IMR-90 (cell line): Measurements from ENCODE around the gene CEP104. TPM values are rescaled to one million over a fixed set of nuclear protein-coding genes. Genes with fewer than 3 reads are reported as not detected.

Source experiments
- ATAC-seq: fragments of 200-7000 bp; cut with Tn5 transposase; 2 replicates; pipeline ENCODE4 v1.9.1; 2020; ENCODE audit warnings: low read depth, mild to moderate bottlenecking, moderate library complexity
- BruUV-seq: library from RNA; stranded (reverse); fragments of 400-500 nt; replicated peaks from 2 replicates; lab custom pipeline; 2021; lab: Mats Ljungman, UMichigan
- CTCF ChIA-PET: fragments of 300-600 bp; formaldehyde crosslinking; extraction: SDS; loops from one replicate; lab custom pipeline; 2021; ENCODE audit warnings: antibody characterized with exemption; lab: Yijun Ruan, JAX
- POLR2A ChIA-PET: fragments of 300-600 bp; sonication (Branson Sonifier 250); formaldehyde crosslinking; loops from one replicate; lab custom pipeline; 2022; ENCODE audit warnings: antibody characterized with exemption; ENCODE audit not compliant: unreplicated experiment; lab: Charles Lee
- DNase-seq: peaks from one replicate; pipeline ENCODE4 v3.0.0; 2013
- H2AFZ ChIP-seq: replicated peaks from 2 replicates; pipeline ENCODE3; 2013; ENCODE audit warnings: low read length, mild to moderate bottlenecking; ENCODE audit not compliant: poor library complexity
- H2AK5ac ChIP-seq: 2 replicates; pipeline ENCODE4 v1.6.1; 2013; ENCODE audit warnings: low read depth, low read length, inconsistent platforms
- H2AK9ac ChIP-seq: replicated peaks from 2 replicates; pipeline ENCODE3; 2013; ENCODE audit warnings: mild to moderate bottlenecking, low read depth, low read length, moderate library complexity; ENCODE audit not compliant: poor library complexity
- H2BK120ac ChIP-seq: 2 replicates; pipeline ENCODE4 v1.6.1; 2013; ENCODE audit warnings: low read depth, low read length, inconsistent platforms
- H2BK15ac ChIP-seq: 3 replicates; pipeline ENCODE4 v1.6.1; 2013; ENCODE audit warnings: low read depth, low read length, inconsistent platforms
- H2BK20ac ChIP-seq: 2 replicates; pipeline ENCODE4 v1.6.1; 2013; ENCODE audit warnings: low read depth, mild to moderate bottlenecking, inconsistent platforms, low read length, moderate library complexity
- H2BK5ac ChIP-seq: 2 replicates; pipeline ENCODE4 v1.6.1; 2013; ENCODE audit warnings: mild to moderate bottlenecking, low read depth, low read length, inconsistent platforms; ENCODE audit not compliant: poor library complexity, severe bottlenecking
- H3K14ac ChIP-seq: replicated peaks from 2 replicates; pipeline ENCODE4 v1.6.1; 2013; ENCODE audit warnings: low read depth, low read length, inconsistent platforms
- H3K18ac ChIP-seq: 2 replicates; pipeline ENCODE4 v1.6.1; 2013; ENCODE audit warnings: low read depth, low read length, control low read depth
- H3K23ac ChIP-seq: 2 replicates; pipeline ENCODE4 v1.6.1; 2013; ENCODE audit warnings: low read depth, low read length, inconsistent platforms
- H3K27ac ChIP-seq: 2 replicates; pipeline ENCODE4 v1.5.1; 2013; ENCODE audit warnings: mild to moderate bottlenecking, control low read depth, low read length; ENCODE audit not compliant: insufficient read depth
- H3K27me3 ChIP-seq: 2 replicates; pipeline ENCODE4 v1.6.1; 2013; ENCODE audit warnings: low read length; ENCODE audit not compliant: control insufficient read depth, insufficient read depth
- H3K36me3 ChIP-seq: 2 replicates; pipeline ENCODE4 v1.6.1; 2013; ENCODE audit warnings: low read length, mixed read lengths; ENCODE audit not compliant: control insufficient read depth, insufficient read depth
- H3K4ac ChIP-seq: 2 replicates; pipeline ENCODE4 v1.6.1; 2013; ENCODE audit warnings: low read depth, low read length, inconsistent platforms
- H3K4me1 ChIP-seq: 2 replicates; pipeline ENCODE4 v1.6.1; 2013; ENCODE audit warnings: low read length, mixed read lengths; ENCODE audit not compliant: control insufficient read depth, insufficient read depth
- H3K4me2 ChIP-seq: 2 replicates; pipeline ENCODE4 v1.6.1; 2013; ENCODE audit warnings: low read depth, mild to moderate bottlenecking, control low read depth, low read length, moderate library complexity
- H3K4me3 ChIP-seq: 2 replicates; pipeline ENCODE4 v1.5.1; 2013; ENCODE audit warnings: low read depth, mild to moderate bottlenecking, control low read depth, low read length, moderate library complexity; ENCODE audit not compliant: insufficient read depth
- H3K56ac ChIP-seq: 2 replicates; pipeline ENCODE4 v1.6.1; 2013; ENCODE audit warnings: low read length, inconsistent platforms; ENCODE audit not compliant: insufficient read depth; ENCODE audit errors: extremely low read depth
- H3K79me1 ChIP-seq, 2 experiments: 2 replicates each; pipeline ENCODE4 v1.6.1; 2013; ENCODE audit warnings: low read length in 2 of 2, inconsistent platforms in 1 of 2, low read depth in 1 of 2
- H3K9ac ChIP-seq: 2 replicates; pipeline ENCODE4 v1.6.1; 2013; ENCODE audit warnings: low read depth, low read length, control low read depth
- H3K9me1 ChIP-seq: 2 replicates; pipeline ENCODE4 v1.6.1; 2013; ENCODE audit warnings: low read length, inconsistent platforms; ENCODE audit not compliant: insufficient read depth
- H3K9me3 ChIP-seq: 2 replicates; pipeline ENCODE4 v1.6.1; 2013; ENCODE audit warnings: low read length; ENCODE audit not compliant: control insufficient read depth, insufficient read depth
- H4K20me1 ChIP-seq: 2 replicates; pipeline ENCODE4 v1.6.1; 2013; ENCODE audit warnings: low read length, inconsistent platforms; ENCODE audit not compliant: insufficient read depth
- H4K5ac ChIP-seq: 2 replicates; pipeline ENCODE4 v1.6.1; 2013; ENCODE audit warnings: mild to moderate bottlenecking, low read depth, low read length, control low read depth
- H4K8ac ChIP-seq, 2 experiments: 2 replicates each; pipeline ENCODE4 v1.6.1; 2013; ENCODE audit warnings: low read depth in 2 of 2, low read length in 2 of 2, control low read depth in 1 of 2, inconsistent platforms in 1 of 2
- H4K91ac ChIP-seq: 2 replicates; pipeline ENCODE4 v1.6.1; 2013; ENCODE audit warnings: low read depth, low read length, inconsistent platforms; ENCODE audit not compliant: insufficient read depth
- CEBPB ChIP-seq: IDR thresholded peaks from 2 replicates; pipeline ENCODE4 v1.6.1; 2012; ENCODE audit warnings: low read depth, low read length, improper control_type of control experiment
- CTCF ChIP-seq: conservative IDR thresholded peaks from 2 replicates; pipeline ENCODE4 v1.5.1; 2012; ENCODE audit warnings: mild to moderate bottlenecking, low read depth, low read length, improper control_type of control experiment
- MAFK ChIP-seq: IDR thresholded peaks from 2 replicates; pipeline ENCODE4 v1.6.1; 2012; ENCODE audit warnings: low read depth, low read length, improper control_type of control experiment
- MXI1 ChIP-seq: IDR thresholded peaks from 2 replicates; pipeline ENCODE4 v1.6.1; 2012; ENCODE audit warnings: low read depth, mild to moderate bottlenecking, low read length, moderate library complexity, borderline replicate concordance
- RAD21 ChIP-seq: IDR thresholded peaks from 2 replicates; pipeline ENCODE4 v1.6.1; 2012; ENCODE audit warnings: low read length, improper control_type of control experiment
- RCOR1 ChIP-seq: IDR thresholded peaks from 2 replicates; pipeline ENCODE4 v1.6.1; 2012; ENCODE audit warnings: mild to moderate bottlenecking, low read length, improper control_type of control experiment; ENCODE audit not compliant: insufficient replicate concordance
- USF2 ChIP-seq: fragments of 150-350 bp; IDR thresholded peaks from 2 replicates; pipeline ENCODE4 v1.6.1; 2017; ENCODE audit warnings: mild to moderate bottlenecking, antibody characterized with exemption, low read length, low read depth
- WGBS, 2 experiments: methylation state at CpG; one replicate each; pipeline versions ENCODE4 v1.1.5 to v1.1.7; 2013; ENCODE audit warnings: missing lambda C conversion rate in 2 of 2; ENCODE audit not compliant: insufficient read length in 1 of 2; ENCODE audit errors: extremely low coverage in 2 of 2; 5-methylcytosine and 5-hydroxymethylcytosine counted together
- dilution Hi-C: fragments of 300-500 bp; cut with HindIII; formaldehyde crosslinking; loops from one replicate; pipeline ENCODE4 v1.14.3; 2018; ENCODE audit warnings: low sequenced_read_pairs; ENCODE audit not compliant: unreplicated experiment
- in situ Hi-C: fragments of 300-500 bp; cut with MboI; formaldehyde crosslinking; loops from 3 replicates; pipeline ENCODE4 v1.14.3; 2019; ENCODE audit warnings: low sequenced_read_pairs, inconsistent platforms, mixed read lengths
- intact Hi-C: fragments of 100-400 bp; cut with micrococcal nuclease; formaldehyde crosslinking; loops from 2 replicates; pipeline ENCODE4 v1.10.0; 2022
- polyA plus RNA-seq, 3 experiments: library from polyadenylated mRNA; depleted of rRNA; stranded (reverse); fragments of >200 nt; gene quantifications; 2 replicates each; pipeline ENCODE4 v1.2.3, GENCODE V29; 2012; ENCODE audit warnings: low replicate concordance in 1 of 3
- total RNA-seq: library from RNA; depleted of rRNA; stranded (reverse); fragments of >200 nt; gene quantifications from 2 replicates; pipeline ENCODE4 v1.2.3, GENCODE V29; 2012

Gene CEP104
- total and polyA plus RNA-seq, 2 of the 4 experiments (the other 2 are of a cell fraction), result 14.3 to 17.5 TPM

- intact Hi-C loops (no loop called here), in situ Hi-C loops (no loop called here), dilution Hi-C loops (no loop called here)
- Histone ChIP-seq H3K4me1 (no peaks in the 10 kb centered on the region), H3K23ac (no peak overlapping the region), H3K4ac (no peak overlapping the region), H2AFZ (no peak overlapping the region), H3K27me3 (no peaks in the 10 kb centered on the region), H4K20me1 (peaks cover 39% of the 10 kb centered on the region), H2BK120ac (no peak overlapping the region), H3K18ac (no peak overlapping the region), H2BK20ac (no peak overlapping the region), H3K9me3 (no peaks in the 10 kb centered on the region), H3K9ac (no peak overlapping the region), H3K4me3 (no peak overlapping the region), H3K79me1 (peaks cover 11 to 32% of the 10 kb centered on the region in 2 experiments), H4K8ac (no peak overlapping the region), H4K91ac (no peak overlapping the region), H3K4me2 (no peak overlapping the region), H4K5ac (no peak overlapping the region), H3K36me3 (peaks cover 56% of the 10 kb centered on the region), H3K9me1 (no peaks in the 10 kb centered on the region), H3K27ac (no peak overlapping the region), H2BK15ac (no peak overlapping the region), H2BK5ac (no peak overlapping the region), H3K56ac (no peak overlapping the region), H2AK5ac (no peak overlapping the region), H2AK9ac (no peak overlapping the region), H3K14ac (no peak overlapping the region)
- ATAC-seq, result no peak
- ChIA-PET POLR2A (no interaction called here), CTCF (no interaction called here)
- no TSS peak for BruUV-seq
- TF ChIP-seq CEBPB (no peak), RCOR1 (no peak), USF2 (no peak), MXI1 (no peak), CTCF (no peak), RAD21 (no peak), MAFK (no peak)
- WGBS, 2 experiments, result 98% methylated on average over 29 of the region's 45 CpGs; no CpG with 5 or more reads in 1 of the 2 experiments
- no peak for DNase-seq
These were observed 70.3 kb downstream of the CEP104 start for GRCh38 chr1:3786468-3787348.
